NCI-H2029 treated with DMSO at 0.1 percent for 48 hours (cell line): ENCODE results near the gene IRX3.
"Not testable (repeated sequence)": the region's sequence is repeated elsewhere in the genome, so short reads cannot be mapped to it uniquely, and the experiment has no call there.

Source experiments
- DNase-seq: peaks from one replicate; lab custom pipeline; 2025; lab: John Stamatoyannopoulos, UW

IRX3 gene

DNA sequence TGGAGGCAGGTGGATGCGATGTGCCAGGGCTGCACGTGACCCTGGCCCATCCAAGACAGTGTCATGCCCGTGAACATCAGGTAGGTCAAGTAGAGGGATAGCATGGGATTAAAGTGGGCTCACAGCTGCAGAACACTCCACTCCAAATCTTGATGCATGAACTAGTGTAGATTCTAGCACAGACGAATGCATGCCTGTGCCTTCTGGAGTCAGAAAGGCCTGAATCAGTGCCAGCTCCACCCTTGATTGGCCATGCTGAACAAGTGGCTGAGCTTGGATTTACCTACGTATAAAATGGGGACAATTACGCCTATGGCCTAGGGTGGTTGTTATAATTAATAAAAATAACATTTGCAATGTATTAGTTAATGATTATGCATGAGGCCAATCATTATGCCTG is 10.6 kb downstream of the IRX3 start:
- no peak for DNase-seq

DNA sequence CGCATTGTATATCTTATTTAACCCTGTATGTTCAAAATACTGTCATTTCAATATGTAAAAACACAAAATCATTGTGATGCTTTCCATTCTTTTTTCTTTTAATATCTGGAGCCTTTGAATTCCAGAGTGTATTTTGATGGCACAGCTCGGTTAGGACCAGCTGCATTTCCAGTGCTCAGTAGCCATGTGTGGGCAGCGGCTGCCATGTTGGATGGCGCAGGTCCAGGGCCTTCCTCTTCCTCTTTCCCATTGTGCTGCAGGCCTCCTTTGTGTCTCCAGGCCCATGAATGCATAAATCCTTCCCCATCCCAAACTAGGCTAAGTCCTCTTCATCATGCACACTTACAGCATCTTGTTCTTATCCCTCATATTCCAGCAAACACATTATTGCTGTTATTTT is 13.0 kb downstream of the IRX3 start:
- no peak for DNase-seq

DNA sequence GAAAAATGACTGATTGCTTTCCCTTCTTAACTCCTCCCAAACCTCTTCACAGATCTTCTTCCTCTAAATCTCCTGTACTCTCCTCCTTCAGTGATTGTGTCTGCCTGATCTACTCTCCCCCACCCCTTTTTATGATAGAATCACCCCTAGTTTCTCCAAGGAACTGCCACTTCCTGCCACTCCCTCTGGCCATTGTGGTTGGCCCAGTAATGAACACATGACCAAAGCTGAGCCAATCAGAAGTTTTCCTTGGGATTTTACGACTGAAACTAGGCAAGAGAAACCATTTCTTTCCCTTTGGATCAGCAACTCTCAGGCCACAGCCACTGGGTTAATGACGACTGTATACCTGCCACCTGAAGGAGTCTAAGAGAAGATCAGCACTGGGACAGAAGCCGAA is 15.9 kb downstream of the IRX3 start:
- no peak for DNase-seq

DNA sequence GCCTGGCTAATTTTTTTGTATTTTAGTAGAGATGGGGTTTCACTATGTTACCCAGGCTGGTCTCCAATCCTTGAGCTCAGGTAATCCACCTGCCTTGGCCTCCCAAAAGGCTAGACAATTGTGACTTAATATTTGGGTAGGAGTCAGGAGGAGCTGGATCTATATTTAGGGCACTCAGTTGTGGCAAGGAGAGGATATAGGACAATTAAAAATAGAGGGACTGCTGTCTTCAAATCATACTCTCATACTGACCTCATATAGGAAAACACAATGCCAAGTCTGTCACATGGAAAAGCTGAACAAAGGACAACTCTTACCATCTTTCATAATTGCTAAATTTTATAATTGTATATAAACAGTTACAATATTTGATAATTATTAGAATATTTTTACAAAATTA is 17.1 kb downstream of the IRX3 start:
- DNase-seq: no peak

DNA sequence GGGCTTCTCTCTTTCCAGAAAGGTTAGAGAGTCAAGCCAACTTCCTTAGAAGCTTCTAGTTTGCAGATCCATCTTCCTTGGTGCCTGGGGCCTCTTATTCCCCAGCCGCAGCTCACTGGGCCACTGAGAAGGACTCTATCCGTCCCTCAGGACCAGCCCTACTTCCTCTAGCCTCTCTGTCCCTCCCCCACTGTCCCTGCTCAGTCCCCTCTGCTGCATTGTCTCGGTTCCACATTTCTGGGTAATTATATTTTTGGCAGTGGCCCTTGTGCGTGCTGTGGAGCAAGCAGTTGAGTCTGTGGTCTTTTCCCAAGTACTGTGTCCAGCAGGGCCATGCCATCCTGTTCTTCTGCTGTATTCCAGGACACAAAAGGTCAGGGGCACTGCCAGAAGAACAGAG is 17.8 kb downstream of the IRX3 start:
- no peak for DNase-seq

DNA sequence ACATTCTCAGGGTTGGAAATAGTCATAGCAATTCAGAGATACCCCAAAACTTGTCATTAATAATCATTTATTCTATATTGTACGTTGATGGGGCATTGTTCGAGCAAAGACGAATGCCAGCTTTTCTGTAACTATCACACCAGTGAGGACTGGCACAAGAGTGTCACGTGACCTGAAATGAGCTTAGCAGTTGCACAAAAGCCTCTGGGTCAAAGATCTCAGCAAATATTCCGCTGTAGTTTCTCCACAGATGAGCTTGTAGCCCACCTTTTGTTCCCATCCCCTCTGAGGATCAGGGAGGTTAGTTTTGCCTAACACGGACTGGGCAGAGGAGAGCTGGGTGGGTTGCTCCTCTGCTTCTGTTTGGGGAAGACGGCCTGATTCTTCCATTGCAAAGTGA is 18.2 kb downstream of the IRX3 start:
- no peak for DNase-seq

DNA sequence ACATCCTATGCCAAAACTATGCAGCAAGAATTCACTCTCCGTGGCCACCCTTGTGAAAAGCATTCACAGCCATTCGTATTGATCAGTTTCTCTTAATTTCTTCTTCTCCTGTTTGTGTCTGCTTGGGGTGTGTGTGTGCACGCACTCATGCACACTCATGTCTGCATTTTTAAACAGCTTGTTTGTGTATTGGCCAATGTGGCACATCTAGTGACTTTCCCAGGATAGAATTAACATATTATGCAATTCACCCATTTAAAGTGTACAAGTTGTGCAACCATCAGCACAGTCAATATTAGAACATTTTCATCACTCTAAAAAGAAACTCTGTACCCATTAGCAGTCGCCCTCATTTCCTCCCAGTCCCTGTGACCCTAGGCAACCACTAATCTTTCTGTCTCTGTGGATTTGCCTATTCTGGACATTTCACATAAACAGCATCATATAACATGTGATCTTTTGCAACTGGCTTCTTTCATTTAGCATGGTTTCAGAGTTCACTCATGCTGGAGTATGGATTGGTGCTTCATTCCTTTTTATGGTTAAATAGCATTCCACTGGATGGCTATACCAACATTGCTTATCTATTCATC is 20.1 kb downstream of the IRX3 start:
- DNase-seq: no peak

DNA sequence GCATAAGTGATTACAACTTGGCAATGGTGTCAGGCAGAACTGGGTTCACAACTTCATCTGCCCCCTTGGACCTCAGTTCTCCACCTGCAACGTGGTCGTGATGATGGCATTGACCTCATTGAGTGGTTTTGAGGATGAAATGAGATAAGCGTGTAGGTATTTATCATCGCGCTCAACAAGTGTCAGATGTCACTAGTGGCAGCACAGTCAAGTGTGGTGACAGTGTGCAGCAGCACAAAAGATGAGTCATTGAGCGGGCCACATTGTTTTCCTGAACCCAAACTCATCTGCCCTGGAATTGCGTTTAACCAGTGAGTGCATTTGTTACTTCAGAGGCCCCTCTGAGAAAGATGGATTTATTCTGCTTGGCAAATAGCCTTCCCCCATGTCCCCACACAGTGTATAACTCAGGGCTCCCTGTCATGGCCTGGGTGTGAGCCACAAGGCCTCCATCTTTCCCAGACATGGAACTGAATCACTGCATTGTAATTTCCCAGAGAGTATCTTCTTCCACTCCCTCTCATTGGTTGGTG is 20.9 kb downstream of the IRX3 start:
- DNase-seq: no peak

DNA sequence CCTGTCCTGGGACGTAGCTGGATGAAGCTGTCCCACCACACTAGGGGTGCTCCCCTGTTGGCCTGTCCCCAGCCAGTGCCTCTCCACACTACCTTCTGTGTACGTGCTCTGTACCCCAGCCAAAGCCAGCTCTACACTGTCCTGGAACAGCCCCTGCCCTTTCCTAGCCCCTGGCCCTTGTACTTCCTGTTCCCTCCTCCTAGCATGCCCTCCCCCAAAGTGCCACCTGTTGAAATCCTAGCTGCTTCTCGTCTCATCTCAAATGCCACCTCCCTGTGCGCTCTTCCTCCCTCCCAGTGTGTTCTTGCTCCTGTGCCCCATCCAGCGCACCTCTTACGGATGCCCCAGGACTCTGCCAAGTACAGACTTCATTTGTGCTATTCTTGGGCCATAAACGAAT is 33.5 kb downstream of the IRX3 start:
- no peak for DNase-seq

DNA sequence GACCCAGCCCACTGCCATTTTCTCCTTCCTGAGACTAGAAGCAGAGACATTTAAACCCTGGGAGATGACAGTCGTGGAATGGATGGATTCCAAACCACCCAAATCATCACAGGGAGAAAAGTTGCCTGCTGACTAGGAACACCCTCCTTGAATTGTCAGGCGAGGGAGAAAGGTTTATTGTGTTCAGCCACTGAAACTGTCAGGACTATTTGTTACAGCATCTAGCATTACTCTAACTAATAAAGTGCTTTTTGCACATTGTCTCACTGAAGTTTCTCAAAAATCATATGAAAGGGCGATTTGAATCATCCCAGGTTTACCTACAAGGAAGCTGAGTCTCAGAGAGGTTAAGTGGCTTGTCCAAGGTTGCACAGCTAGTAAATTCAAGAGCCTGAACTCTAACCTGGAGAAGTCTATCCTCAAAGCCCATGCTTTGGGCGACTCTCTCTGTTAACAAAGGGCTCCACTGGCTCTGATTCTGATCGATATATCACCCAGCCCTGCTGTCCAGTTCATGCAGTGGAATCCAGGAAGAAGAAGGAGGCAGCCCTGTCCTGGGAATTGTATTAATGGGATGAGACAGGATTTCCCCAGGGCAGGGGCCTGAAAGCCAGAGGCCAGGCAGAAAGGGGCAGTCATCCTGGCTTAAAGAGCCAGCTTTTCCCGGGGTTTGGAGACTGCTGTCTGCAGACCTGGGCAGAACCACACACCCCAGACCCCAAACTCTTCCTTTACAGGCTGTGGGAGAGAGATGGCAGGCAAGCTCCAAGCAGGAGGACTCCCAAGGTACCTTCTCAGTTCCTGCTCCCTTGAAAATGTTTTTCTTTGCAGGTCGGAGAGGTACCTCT is 37.5 kb downstream of the IRX3 start:
- DNase-seq: no peak

DNA sequence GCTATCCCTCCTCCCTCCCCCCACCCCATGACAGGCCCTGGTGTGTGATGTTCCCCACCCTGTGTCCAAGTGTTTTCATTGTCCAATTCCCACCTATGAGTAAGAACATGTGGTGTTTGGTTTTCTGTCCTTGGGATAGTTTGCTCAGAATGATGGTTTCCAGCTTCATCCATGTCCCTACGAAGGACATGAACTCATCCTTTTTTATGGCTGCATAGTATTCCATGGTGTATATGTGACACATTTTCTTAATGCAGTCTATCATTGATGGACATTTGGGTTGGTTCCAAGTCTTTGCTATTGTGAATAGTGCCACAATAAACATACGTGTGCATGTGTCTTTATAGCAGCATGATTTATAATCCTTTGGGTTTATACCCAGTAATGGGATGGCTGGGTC is 38.9 kb downstream of the IRX3 start:
- not testable (repeated sequence) for DNase-seq

DNA sequence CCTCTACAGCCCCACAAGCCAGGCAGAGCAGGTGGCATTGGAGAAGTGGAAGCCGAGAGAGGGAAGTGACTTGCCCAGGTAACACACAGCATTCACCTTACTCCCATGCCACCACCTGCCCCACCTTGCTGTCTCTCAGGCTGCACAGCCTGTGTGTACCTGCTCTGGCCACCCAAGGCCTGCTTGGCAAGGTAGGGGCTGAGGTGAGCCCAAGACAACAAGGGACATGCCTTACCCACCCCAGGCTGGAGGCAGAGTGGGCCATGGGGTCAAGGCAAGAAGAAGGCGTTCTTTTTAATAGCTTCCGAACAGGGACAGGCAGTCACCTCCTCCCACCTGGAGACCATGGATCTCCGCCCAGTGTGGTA is 40.1 kb downstream of the IRX3 start:
- DNase-seq: no peak

DNA sequence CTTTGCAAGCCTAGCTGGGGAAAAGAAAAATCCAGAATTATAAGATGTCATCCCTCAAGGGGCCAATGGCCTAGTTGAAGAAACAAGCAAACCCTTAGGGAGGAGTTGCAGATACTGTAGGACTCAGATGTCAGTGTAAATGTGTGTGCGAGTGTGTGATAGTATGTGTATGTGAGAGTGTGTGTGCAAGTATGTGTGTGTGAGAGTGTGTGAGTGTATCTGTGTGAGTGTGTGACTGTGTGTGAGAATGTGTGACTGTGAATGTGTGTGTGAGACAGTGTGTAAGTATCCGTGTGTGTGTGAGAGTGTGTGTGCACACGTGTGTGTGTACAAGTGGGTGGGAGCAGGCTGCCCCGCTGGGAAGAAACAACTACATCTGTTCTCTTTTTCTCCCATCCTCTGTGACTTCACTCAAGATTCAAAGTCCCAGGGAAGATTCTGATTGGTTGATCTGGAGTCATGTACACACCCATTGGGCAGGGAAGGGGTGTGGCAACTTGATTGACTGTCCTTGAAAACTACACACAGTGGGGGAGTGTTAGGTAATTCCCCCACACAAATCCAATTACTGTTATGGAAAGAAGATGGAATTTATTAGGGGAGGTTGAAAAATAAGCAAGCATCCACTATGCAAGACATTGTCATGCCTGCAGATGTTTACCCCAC is 40.7 kb downstream of the IRX3 start:
- DNase-seq: no peak

DNA sequence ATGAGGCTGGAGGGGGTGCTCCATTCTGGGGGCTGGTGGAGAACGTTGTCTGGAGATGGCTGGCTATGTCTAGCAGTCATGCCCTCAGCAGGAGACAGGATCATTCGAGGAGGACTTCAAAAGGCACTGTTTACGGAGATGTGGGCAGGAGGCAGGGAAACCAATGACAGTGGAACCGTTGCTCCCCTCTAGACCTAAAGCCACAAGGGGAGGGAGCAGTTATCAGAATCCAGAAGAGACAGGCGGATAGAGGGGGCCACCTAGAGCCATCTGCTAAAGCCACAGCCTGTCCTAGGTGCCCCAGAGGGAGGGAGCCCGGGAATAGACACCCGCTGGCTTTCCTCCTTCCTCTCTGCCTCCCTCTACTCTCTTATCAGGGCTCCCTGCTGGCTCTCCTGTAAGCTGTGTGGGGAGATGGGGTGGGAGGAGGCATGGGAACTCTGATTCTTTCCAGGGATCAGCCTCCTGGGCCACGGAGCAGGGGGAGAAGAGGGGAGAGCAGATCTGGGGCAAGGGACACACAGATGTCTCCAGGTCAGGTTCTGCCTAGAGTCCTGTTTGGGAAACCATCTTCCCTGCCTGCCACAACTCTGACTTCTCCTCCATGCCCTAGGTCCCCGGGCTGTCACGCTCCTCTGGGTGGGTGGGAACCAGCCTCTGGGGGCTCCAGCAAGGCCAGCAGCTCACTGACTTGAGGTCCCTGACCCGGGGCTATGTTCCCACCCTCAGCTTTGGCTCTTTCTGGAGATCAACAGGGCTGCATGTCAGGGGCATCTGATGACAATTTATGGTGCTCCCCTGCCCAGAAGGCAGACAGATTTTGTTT is 42.3 kb downstream of the IRX3 start:
- DNase-seq: no peak

DNA sequence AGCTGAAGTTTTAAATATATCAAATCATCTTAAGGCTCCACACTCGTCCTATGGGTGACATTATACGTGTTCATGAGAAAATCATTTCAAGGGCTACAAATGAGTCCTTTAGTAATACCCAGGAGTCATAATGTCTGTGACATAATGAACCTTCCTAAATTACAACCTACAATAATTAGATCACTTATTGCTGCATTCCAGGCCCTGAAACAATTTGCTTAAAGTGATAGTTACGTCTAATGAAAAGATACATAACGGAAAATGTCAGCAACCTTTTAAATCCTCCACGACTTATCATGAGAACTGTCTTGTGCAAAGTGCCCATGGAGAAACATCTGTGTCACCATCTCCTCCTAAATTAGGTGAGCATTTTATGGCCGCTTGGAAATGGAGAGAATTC is 43.4 kb downstream of the IRX3 start:
- DNase-seq: no peak

DNA sequence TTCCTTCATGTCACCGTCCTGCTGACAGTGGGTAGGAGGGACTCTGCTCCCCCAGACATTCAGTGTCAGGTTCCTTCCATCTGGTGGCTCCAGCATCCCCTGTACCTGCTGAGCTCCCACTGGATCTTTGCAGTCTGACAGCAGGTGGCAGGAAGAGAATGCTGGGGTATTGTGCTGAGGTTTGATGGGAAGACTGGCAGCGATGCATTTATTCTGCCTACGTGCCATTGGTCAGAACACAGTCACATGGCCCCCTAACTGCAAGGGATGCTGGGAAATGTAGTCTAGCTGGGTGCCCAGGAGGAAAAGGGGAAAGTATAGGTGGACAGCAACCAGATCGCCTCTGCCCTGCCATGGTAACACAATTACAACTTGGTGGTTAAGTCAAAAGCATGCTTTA is 44.4 kb downstream of the IRX3 start:
- peak; percentile 2 for DNase-seq

DNA sequence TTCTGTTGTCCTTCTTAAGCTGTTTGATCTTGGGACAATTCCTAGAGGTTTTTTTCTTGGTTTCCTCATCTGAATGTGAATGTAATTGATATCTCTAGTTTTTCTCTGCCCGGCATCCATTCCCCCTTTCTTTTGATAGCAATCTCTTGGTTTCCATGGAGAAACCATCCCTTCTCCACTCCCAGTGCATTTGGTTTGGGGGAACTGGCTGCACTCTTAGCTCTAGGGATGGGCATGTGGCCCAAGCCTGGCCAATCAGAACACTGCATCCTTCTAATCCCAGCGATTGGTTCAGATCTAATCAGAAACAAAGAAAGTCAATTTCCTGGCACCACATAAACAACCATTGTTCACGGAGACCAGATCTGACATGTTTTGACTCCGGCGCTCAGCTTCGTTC is 45.1 kb downstream of the IRX3 start:
- no peak for DNase-seq

DNA sequence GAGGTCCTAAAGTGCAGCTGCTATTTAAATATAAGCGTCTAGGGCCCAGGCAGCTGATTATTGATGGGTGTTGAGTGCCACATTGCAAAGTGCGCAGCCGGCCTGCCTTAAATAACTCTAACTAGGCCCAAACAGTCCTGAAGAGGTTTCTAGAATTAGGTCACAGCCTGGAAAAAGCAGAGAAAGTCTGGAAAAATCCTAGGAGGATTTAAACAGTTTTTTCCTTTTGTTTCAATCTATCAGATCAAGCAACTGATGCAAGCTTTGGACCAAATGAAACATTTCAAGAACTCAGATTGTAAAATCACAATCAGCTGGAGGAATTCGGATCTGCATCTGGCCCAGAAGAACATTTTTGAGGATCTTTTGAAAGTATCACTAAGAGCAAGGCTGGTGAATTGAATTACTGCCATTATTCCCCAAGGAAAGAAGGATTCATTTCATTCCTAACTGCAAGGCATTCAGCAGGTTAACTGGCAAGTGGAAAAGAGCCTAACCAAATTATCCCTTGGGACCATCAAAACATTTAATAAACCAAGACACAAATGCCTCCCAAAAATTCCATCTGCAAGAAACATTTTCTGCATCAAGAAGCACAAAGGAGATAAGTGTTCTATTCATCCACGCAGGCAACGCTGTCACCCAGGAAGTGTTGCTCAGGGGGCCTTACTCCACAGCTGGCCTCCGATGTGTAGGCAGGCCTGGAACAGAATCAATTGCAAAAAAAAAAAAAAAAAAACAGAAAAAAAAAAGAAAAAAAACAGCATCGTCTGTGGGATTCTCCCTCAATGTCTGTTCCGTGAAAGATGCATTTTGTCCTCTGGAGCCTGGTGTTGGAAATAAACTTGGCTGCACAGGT is 46.1 kb downstream of the IRX3 start:
- no peak for DNase-seq

DNA sequence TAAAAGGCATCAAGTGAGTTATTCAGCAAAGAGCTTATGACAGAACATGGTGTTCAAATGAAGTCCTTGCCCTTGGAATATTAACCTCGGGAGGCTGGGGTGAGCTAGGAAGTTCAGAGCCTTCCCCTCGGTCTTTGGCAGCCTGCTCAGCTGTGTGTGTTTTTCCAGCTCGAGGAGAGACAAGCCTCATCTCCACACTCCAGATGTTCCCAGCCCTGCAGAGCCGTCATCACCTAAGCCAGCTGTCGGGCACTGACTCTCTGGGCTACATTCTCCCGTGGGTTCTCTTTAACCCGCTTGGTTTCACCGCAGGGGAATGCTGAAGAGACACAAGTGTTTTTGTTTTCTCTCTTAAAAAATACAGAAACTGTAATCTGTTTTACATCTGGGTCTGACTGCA is 47.1 kb downstream of the IRX3 start:
- no peak for DNase-seq

DNA sequence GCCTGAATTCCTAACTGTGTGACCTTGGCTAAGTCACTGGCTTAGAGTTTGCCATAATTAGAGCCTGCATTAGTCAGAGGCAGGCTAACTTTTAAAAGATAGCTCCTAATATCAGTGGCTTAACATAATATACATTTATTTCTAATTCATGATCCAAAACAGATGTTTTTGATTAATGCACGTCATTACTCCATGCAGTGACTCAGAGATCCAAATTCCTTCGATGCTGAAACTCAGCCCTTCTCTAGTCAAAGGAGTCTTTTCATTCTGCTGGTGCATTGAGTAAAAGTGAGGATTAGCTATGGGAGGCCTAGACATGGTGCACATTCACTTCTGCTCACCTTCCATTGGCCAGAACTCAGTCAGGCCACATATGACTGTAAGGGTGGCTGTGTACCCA is 49.8 kb downstream of the IRX3 start:
- DNase-seq: no peak

DNA sequence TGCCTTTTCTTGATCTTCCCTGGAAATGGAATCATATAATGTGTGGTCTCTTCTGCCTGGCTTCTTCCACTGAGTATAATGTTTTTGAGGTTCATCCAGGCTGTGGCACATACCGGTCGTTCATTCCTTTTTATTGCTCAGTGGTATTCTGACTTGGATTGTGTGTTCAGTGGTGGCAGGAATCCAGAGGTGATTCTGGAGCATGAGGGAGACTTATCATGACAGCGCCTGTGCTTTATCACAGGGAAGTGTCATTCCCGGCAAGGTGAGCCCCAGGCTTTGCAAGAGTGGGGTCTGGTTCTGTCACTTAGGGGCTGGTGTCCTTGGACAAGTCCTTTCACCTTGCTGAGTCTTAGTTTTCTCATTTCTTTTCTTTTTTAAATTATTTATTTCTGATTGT is 53.0 kb downstream of the IRX3 start:
- DNase-seq: no peak
